Nephron (organoid): ENCODE results near the gene NOX5.
"Not testable (repeated sequence)": the region's sequence is repeated elsewhere in the genome, so short reads cannot be mapped to it uniquely, and the experiment has no call there.

Source experiments
- H3K27ac Mint-ChIP-seq, 3 experiments: 2 replicates each; pipeline ENCODE4 v1.8.0; 2020; ENCODE audit warnings: mixed read lengths in 3 of 3, mild to moderate bottlenecking in 2 of 3, moderate library complexity in 1 of 3
- H3K27me3 Mint-ChIP-seq: 2 replicates; pipeline ENCODE4 v1.8.0; 2021; ENCODE audit warnings: low read depth, mild to moderate bottlenecking, moderate library complexity, mixed read lengths
- H3K36me3 Mint-ChIP-seq: 2 replicates; pipeline ENCODE4 v1.8.0; 2020; ENCODE audit warnings: low read depth, mixed read lengths
- H3K4me1 Mint-ChIP-seq: 2 replicates; pipeline ENCODE4 v1.8.0; 2020; ENCODE audit warnings: mixed read lengths
- H3K4me3 Mint-ChIP-seq, 3 experiments: 2 replicates each; pipeline ENCODE4 v1.8.0; 2020; ENCODE audit warnings: mild to moderate bottlenecking in 3 of 3, mixed read lengths in 3 of 3, moderate library complexity in 2 of 3
- H3K9me3 Mint-ChIP-seq: 2 replicates; pipeline ENCODE4 v1.8.0; 2020; ENCODE audit warnings: mixed read lengths
- TF ChIP-seq, protein P1 (sequence below), 3 experiments: fragments of 200-600 bp; sonication (generic); IDR thresholded peaks; one replicate each; pipeline ENCODE4 v1.5.0; 2021; ENCODE audit warnings: antibody characterized with exemption in 3 of 3; ENCODE audit not compliant: unreplicated experiment in 3 of 3

NOX5 gene

DNA sequence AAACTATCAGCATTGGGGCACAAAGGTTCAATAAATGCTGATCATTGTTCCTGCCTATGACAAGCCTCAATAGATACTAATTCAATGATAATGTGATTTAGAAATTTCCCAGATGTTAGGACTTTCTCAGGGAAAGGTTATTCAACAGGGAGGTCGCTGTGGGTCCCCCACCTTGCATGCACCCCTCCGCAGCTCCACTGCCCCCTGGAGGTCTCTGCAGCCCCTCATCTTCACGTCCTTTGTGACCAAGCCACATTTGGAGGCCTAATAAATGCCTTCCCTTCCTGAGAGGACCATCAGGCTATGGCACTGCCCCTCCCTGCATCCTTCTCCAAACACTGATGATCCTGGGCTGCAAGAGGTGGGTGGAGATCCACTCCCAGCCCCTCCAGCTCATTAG lies 50.2 kb downstream of the NOX5 start:
- peaks cover 7% of the 10 kb centered on the region for H3K4me1 Mint-ChIP-seq
- no peak overlapping the region for H3K4me3 Mint-ChIP-seq
- H3K27me3 Mint-ChIP-seq = peaks cover 23% of the 10 kb centered on the region
- H3K27ac Mint-ChIP-seq = no peak overlapping the region
- H3K9me3 Mint-ChIP-seq = peaks cover 3% of the 10 kb centered on the region
- no peaks in the 10 kb centered on the region for H3K36me3 Mint-ChIP-seq
- TF ChIP-seq, protein P1, sequence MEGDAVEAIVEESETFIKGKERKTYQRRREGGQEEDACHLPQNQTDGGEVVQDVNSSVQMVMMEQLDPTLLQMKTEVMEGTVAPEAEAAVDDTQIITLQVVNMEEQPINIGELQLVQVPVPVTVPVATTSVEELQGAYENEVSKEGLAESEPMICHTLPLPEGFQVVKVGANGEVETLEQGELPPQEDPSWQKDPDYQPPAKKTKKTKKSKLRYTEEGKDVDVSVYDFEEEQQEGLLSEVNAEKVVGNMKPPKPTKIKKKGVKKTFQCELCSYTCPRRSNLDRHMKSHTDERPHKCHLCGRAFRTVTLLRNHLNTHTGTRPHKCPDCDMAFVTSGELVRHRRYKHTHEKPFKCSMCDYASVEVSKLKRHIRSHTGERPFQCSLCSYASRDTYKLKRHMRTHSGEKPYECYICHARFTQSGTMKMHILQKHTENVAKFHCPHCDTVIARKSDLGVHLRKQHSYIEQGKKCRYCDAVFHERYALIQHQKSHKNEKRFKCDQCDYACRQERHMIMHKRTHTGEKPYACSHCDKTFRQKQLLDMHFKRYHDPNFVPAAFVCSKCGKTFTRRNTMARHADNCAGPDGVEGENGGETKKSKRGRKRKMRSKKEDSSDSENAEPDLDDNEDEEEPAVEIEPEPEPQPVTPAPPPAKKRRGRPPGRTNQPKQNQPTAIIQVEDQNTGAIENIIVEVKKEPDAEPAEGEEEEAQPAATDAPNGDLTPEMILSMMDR (IDR thresholded peaks at IDR 0.05; ENCODE audit: unreplicated experiment in 3 of 3) = no peak

DNA sequence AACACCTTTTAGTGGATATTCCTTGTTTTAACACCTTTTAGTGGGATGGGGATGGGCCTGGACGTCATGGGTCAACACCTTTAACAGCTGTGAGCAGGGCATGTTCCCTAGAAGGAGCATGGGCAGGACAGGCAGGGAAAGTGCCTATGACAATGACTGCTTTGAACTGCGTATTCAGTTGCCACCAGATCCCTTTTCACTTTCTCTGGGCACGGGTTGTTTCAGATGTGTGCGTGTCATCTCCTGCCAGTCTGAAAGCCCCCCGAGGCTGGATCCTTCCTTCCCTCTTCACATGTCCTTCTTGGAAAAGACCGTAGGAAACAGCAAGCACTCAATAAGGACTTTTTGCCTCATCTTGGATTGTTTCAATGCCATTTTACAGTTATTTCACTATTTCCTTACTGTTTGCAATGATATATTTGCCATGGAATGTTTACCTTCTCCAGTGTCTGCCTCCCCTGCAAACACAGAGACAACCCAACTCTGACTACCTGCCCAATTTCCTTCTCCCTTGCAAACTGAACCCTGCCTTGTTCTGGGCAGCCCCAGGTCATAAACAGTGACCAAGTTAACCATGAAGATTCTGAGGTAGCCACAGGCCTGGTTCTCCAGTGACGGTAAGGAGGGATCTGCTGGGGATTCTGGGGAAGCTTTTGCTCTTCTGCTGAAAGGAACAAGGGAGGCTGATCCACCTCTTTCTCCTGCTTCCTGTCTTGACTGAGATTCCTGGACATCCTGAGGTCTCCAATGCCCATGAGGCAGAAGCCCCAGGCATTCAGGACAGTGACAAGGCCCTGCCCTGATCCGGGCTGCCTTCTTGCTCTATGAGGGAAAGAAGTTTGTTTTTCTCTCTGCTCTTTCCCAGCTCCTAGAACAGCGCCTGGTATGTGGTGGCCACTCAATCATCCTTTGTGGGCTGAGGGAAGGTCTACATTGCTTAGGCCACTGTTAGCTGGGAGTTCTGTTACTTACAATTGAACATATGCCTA lies 51.8 kb downstream of the NOX5 start:
- TF ChIP-seq, protein P1 (IDR thresholded peaks at IDR 0.05; ENCODE audit: unreplicated experiment in 3 of 3) = no peak
- Mint-ChIP-seq H3K27me3 (peaks cover 23% of the 10 kb centered on the region), H3K27ac (no peak overlapping the region), H3K4me3 (no peak overlapping the region), H3K9me3 (peaks cover 3% of the 10 kb centered on the region), H3K4me1 (no peaks in the 10 kb centered on the region), H3K36me3 (no peaks in the 10 kb centered on the region)

DNA sequence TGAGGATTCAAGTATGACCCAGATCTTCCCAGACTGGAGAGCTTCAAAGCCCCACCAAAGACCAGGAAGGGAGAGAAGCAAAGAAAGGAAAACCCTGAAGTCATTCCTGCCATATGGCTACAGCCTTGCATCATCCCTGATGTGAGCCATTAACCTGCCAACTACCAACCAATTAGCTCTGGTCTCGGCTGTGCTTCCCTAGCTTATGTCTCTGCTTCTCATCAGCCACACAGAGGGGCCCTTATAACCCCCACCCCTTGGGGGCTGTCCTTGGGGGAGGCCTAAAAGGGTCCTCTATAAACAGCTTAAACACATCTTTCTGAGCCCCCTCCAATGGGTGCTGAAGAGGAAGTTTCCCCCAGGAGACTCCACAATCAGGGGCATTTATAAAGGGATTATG lies 52.8 kb downstream of the NOX5 start:
- Mint-ChIP-seq H3K9me3 (peaks cover 3% of the 10 kb centered on the region), H3K4me3 (no peak overlapping the region), H3K4me1 (no peaks in the 10 kb centered on the region), H3K27me3 (peaks cover 32% of the 10 kb centered on the region), H3K27ac (no peak overlapping the region), H3K36me3 (no peaks in the 10 kb centered on the region)
- TF ChIP-seq, protein P1 (IDR thresholded peaks at IDR 0.05; ENCODE audit: unreplicated experiment in 3 of 3) = no peak

DNA sequence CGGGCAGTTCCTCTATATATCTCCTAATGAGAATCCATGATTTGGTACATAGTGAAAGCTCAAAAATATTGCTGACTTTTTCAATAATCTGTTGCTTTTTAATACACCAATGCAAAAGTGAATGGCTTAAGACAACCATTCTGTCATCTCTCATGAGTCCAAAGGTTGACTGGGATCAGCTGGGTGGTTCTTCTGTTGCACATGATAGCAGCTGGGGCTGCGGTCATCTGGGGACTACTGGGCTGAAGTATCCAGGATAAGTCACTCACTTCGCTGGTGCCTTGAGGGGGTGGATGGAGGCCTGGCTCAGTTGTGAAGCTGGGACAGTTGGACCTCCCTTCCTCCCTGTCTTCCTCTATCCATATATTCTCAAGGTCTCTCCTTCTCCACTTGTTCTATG lies 53.7 kb downstream of the NOX5 start:
- H3K4me1 Mint-ChIP-seq = no peaks in the 10 kb centered on the region
- TF ChIP-seq, protein P1 (IDR thresholded peaks at IDR 0.05; ENCODE audit: unreplicated experiment in 3 of 3) = no peak
- H3K36me3 Mint-ChIP-seq = no peaks in the 10 kb centered on the region
- peaks cover 3% of the 10 kb centered on the region for H3K9me3 Mint-ChIP-seq
- no peak overlapping the region for H3K27ac Mint-ChIP-seq
- H3K27me3 Mint-ChIP-seq = peaks cover 29% of the 10 kb centered on the region
- no peak overlapping the region for H3K4me3 Mint-ChIP-seq

DNA sequence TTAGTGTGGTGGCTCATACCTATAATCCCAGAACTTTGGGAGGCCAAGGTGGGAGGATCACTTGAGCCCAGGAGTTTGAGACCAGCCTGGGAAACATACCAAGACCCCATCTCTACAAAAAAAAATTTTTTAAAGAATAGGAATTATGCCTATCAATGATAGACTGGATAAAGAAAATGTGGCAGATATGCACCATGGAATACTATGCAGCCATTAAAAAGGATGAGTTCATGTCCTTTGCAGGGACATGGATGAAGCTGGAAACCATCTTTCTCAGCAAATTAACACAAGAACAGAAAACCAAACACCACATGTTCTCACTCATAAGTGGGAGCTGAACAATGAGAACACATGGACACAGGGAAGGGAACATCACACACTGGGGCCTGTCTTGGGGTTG lies 54.8 kb downstream of the NOX5 start:
- H3K36me3 Mint-ChIP-seq, H3K4me1 Mint-ChIP-seq, H3K4me3 Mint-ChIP-seq, H3K27ac Mint-ChIP-seq, H3K9me3 Mint-ChIP-seq: not testable (repeated sequence)
- H3K27me3 Mint-ChIP-seq = peaks cover 24% of the 10 kb centered on the region

DNA sequence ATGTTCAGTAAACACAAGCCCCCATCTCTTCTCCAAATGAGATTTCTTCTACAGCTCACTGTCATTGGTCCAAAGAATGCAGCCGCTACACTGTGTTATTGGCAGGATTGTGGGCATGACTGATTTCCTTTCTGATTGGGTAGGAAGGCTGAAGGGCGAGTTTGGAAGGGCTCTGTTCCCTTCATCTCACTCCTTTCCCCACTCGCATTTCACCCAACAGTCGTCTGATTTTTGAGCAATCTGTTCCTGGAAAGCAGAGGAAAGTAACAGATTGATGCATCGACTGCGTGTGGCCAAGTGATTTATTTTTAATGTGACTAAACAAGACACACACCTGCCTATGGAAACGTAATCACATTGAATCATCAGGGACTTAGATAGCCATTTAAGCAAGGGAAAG lies 55.5 kb downstream of the NOX5 start:
- Mint-ChIP-seq H3K27ac (no peak overlapping the region), H3K36me3 (no peaks in the 10 kb centered on the region), H3K4me3 (no peak overlapping the region), H3K4me1 (peaks cover 10% of the 10 kb centered on the region), H3K27me3 (peaks cover 22% of the 10 kb centered on the region), H3K9me3 (peaks cover 3% of the 10 kb centered on the region)
- TF ChIP-seq, protein P1 (IDR thresholded peaks at IDR 0.05; ENCODE audit: unreplicated experiment in 3 of 3) = no peak
